Natural killer cell (primary cell): ENCODE results near the gene NHERF2. TPM values are rescaled to one million over a fixed set of nuclear protein-coding genes. Genes with fewer than 3 reads are reported as not detected.

Experiments used
- ATAC-seq, 3 donors: fragments of 150-1000 bp in 2 of 3; fragments of 200-7000 bp in 1 of 3; cut with Tn5 transposase; 1 replicate in 1 of 3; 2 replicates in 2 of 3; pipeline ENCODE4 v1.10.0; 2021; ENCODE audit warnings: mild to moderate bottlenecking in 2 of 3, moderate library complexity in 2 of 3
- DNase-seq, 2 donors: peaks; one replicate each; pipeline versions ENCODE4 v3.0.0 to v3.0.0-alpha.2; 2013 to 2021; ENCODE audit warnings: mixed read lengths in 1 of 2
- H3K27ac ChIP-seq: one replicate; pipeline ENCODE4 v1.5.1; 2013; ENCODE audit warnings: mild to moderate bottlenecking, low read length
- H3K27me3 ChIP-seq: one replicate; pipeline ENCODE4 v1.6.1; 2013; ENCODE audit warnings: low read length; ENCODE audit not compliant: control insufficient read depth, insufficient read depth
- H3K36me3 ChIP-seq: one replicate; pipeline ENCODE4 v1.6.1; 2013; ENCODE audit warnings: low read length; ENCODE audit not compliant: control insufficient read depth, insufficient read depth
- H3K4me1 ChIP-seq: one replicate; pipeline ENCODE4 v1.6.1; 2013; ENCODE audit warnings: low read length; ENCODE audit not compliant: control insufficient read depth, insufficient read depth
- H3K4me3 ChIP-seq: one replicate; pipeline ENCODE4 v1.5.1; 2013; ENCODE audit warnings: low read length
- H3K9me3 ChIP-seq: one replicate; pipeline ENCODE4 v1.6.1; 2013; ENCODE audit warnings: low read length; ENCODE audit not compliant: control insufficient read depth, insufficient read depth
- H3K27ac Mint-ChIP-seq, 2 donors: one replicate each; pipeline ENCODE4 v1.8.0; 2022; ENCODE audit warnings: mild to moderate bottlenecking in 2 of 2, mixed read lengths in 2 of 2, moderate library complexity in 1 of 2
- H3K27me3 Mint-ChIP-seq, 2 donors: one replicate each; pipeline ENCODE4 v1.8.0; 2022; ENCODE audit warnings: low read depth in 2 of 2, mixed read lengths in 2 of 2
- H3K36me3 Mint-ChIP-seq: one replicate; pipeline ENCODE4 v1.8.0; 2022; ENCODE audit warnings: mixed read lengths
- H3K4me1 Mint-ChIP-seq, 2 donors: one replicate each; pipeline ENCODE4 v1.8.0; 2022; ENCODE audit warnings: mixed read lengths in 2 of 2
- H3K4me3 Mint-ChIP-seq: one replicate; pipeline ENCODE4 v1.8.0; 2022; ENCODE audit warnings: mild to moderate bottlenecking, moderate library complexity, mixed read lengths
- H3K9me3 Mint-ChIP-seq, 2 donors: one replicate each; pipeline ENCODE4 v1.8.0; 2022; ENCODE audit warnings: mixed read lengths in 2 of 2
- WGBS: methylation state at CpG from one replicate; pipeline ENCODE4 v1.1.7; 2013; ENCODE audit warnings: missing lambda C conversion rate; ENCODE audit not compliant: insufficient coverage; 5-methylcytosine and 5-hydroxymethylcytosine counted together
- intact Hi-C: fragments of 100-400 bp; cut with micrococcal nuclease; formaldehyde crosslinking; loops from one replicate; pipeline ENCODE4 v1.14.2; 2022
- total RNA-seq, 4 donors: library from RNA; stranded (reverse); fragments of 120-200 nt in 1 of 4; gene quantifications; one replicate each; pipeline versions ENCODE4 v1.2.3 to v1.2.4, GENCODE V29; 2013 to 2022
- TF ChIP-seq, protein P1 (sequence below): fragments of 200-600 bp; IDR thresholded peaks from one replicate; pipeline ENCODE4 v1.8.0; 2022; ENCODE audit warnings: antibody characterized with exemption

The NHERF2 gene
- total RNA-seq, 3 donors from 2014 or later (not counting 1 experiment from before 2014, with no cell fraction given), result 4.3 to 7.1 (median 5.6) TPM

DNA sequence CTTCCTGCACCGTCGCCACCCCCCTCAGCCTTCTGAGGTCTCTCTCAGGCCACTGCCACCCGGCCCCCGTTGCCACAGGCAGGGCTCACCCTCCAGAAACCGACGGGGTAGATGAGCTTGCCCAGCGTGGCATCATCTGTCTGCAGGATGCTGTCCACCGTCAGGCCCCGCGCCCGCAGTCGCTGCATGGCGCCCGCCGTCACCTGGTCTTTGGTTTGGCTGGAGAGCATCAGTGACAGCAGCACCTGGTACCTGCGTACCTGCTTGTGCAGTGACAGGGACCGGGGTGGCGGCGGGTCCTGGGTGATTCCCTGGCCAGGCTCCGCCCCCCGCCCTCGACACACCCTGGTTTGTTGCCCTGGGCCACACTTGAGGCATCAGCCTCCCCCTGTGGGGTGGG lies 17.8 kb downstream of the NHERF2 start:
- no peaks in the 10 kb centered on the region for H3K27me3 Mint-ChIP-seq
- no peak overlapping the region for H3K4me3 Mint-ChIP-seq
- no peak for ATAC-seq
- DNase-seq, result no peak
- H3K27ac Mint-ChIP-seq, result no peak overlapping the region
- H3K36me3 Mint-ChIP-seq, result no peaks in the 10 kb centered on the region
- peaks cover 14 to 26% of the 10 kb centered on the region in 2 donors for H3K4me1 Mint-ChIP-seq
- WGBS, result 81% methylated on average over 22 of the region's 22 CpGs
- Histone ChIP-seq H3K4me1 (peaks cover 38% of the 10 kb centered on the region), H3K4me3 (no peak overlapping the region), H3K27me3 (no peaks in the 10 kb centered on the region), H3K27ac (no peak overlapping the region), H3K36me3 (peaks cover 2% of the 10 kb centered on the region), H3K9me3 (no peaks in the 10 kb centered on the region)
- TF ChIP-seq, protein P1, sequence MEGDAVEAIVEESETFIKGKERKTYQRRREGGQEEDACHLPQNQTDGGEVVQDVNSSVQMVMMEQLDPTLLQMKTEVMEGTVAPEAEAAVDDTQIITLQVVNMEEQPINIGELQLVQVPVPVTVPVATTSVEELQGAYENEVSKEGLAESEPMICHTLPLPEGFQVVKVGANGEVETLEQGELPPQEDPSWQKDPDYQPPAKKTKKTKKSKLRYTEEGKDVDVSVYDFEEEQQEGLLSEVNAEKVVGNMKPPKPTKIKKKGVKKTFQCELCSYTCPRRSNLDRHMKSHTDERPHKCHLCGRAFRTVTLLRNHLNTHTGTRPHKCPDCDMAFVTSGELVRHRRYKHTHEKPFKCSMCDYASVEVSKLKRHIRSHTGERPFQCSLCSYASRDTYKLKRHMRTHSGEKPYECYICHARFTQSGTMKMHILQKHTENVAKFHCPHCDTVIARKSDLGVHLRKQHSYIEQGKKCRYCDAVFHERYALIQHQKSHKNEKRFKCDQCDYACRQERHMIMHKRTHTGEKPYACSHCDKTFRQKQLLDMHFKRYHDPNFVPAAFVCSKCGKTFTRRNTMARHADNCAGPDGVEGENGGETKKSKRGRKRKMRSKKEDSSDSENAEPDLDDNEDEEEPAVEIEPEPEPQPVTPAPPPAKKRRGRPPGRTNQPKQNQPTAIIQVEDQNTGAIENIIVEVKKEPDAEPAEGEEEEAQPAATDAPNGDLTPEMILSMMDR, result no peak
- no peaks in the 10 kb centered on the region for H3K9me3 Mint-ChIP-seq
- intact Hi-C loops, result no loop called here

DNA sequence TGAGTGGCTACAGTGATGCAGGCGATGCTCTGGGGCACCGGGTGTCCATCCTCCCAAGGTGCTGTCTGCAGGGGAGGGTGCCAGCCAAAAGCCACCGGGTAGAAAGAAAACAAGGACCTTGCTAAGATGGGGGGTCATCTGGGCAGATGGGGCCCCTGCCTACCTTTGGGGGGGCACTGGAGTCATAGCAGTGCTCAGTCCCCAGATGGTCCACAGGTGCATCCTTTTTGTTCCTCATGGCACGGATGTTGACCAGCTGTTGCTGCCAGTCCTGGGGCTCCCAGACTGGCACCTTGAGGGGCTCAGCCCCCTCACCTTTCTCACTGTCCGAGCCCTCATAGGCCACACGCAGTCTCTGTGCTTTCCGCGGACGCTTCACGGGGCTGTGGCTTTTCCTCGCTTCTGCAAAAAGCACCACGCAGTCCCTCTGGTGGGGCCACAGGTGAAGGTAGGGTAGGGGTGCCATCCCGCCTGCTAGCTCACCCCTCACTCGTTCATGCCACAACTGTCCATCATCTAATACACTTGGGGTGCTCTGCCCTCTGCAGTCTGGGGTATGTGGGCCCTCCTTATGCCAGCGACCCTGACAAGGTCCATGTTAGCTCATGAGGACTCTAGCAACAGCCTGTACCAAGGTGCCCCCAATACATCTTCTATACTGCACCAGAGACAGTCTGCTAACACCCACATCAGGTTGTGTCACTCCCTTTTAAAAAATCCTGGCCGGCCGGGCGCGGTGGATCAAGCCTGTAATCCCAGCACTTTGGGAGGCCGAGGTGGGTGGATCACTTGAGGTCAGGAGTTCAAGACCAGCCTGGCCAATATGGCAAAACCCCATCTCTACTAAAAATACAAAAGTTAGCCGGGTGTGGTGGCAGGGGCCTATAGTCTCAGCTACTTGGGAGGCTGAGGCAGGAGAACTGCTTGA lies 19.5 kb downstream of the NHERF2 start:
- no peaks in the 10 kb centered on the region for H3K9me3 Mint-ChIP-seq
- no peak overlapping the region for H3K27ac ChIP-seq
- peaks cover 35% of the 10 kb centered on the region for H3K4me1 ChIP-seq
- intact Hi-C loops, result no loop called here
- no peaks in the 10 kb centered on the region for H3K27me3 Mint-ChIP-seq
- no peaks in the 10 kb centered on the region for H3K9me3 ChIP-seq
- H3K4me3 ChIP-seq, result no peak overlapping the region
- H3K27ac Mint-ChIP-seq, result no peak overlapping the region
- H3K4me1 Mint-ChIP-seq, result peaks cover 14 to 26% of the 10 kb centered on the region in 2 donors
- peak overlapping the region; percentile 91 for H3K4me3 Mint-ChIP-seq
- TF ChIP-seq, protein P1, result no peak
- 93% methylated on average over 20 of the region's 21 CpGs for WGBS
- no peaks in the 10 kb centered on the region for H3K27me3 ChIP-seq
- H3K36me3 ChIP-seq, result peaks cover 5% of the 10 kb centered on the region
- H3K36me3 Mint-ChIP-seq, result no peaks in the 10 kb centered on the region
- ATAC-seq (no peak), DNase-seq (no peak)

DNA sequence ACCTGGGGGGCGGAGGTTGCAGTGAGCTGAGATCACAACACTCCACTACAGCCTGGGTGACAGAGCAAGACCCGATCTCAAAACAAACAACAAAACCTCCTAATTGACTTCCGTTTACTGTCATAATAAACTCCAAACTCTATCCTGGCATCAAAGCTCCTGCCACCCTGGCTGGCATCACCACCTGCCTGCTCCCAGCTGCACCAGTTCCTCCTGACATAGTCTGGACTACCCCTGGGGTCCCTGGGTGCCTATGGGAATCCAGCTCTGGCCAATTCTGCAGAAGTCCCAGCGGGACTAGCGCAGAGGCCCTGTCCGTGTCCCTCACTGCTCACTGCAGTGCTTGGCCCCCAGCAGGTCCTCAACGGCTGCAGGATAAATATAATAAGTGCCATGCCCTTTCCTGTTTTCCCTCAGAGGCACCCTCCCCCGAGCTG lies 20.2 kb downstream of the NHERF2 start:
- ATAC-seq (no peak), DNase-seq (no peak)
- TF ChIP-seq, protein P1, result no peak
- peak overlapping the region; percentile 71 for H3K4me3 ChIP-seq
- peaks cover 14 to 26% of the 10 kb centered on the region in 2 donors for H3K4me1 Mint-ChIP-seq
- H3K27ac ChIP-seq, result no peak overlapping the region
- H3K4me3 Mint-ChIP-seq, result peak overlapping the region; percentile 91
- intact Hi-C loops, result loop anchor here (1.0 kb wide), 2 partner anchors 24 to 108 kb away; partner anchors contain the start of gene TRAF7
- H3K27ac Mint-ChIP-seq, result peak overlapping the region in 1 of 2 donors; percentile 73
- H3K4me1 ChIP-seq, result peaks cover 35% of the 10 kb centered on the region
- no peaks in the 10 kb centered on the region for H3K9me3 ChIP-seq
- WGBS, result 34% methylated on average over 8 of the region's 8 CpGs
- peaks cover 7% of the 10 kb centered on the region for H3K36me3 ChIP-seq
- H3K9me3 Mint-ChIP-seq, result no peaks in the 10 kb centered on the region
- no peaks in the 10 kb centered on the region for H3K27me3 ChIP-seq
- no peaks in the 10 kb centered on the region for H3K27me3 Mint-ChIP-seq
- H3K36me3 Mint-ChIP-seq, result no peaks in the 10 kb centered on the region
